ENCODE data around the gene PCED1B. TPM values are rescaled to one million over a fixed set of nuclear protein-coding genes. Genes with fewer than 3 reads are reported as not detected.
"Not testable (repeated sequence)": the region's sequence is repeated elsewhere in the genome, so short reads cannot be mapped to it uniquely, and the experiment has no call there.

Gene PCED1B
- total RNA-seq, 1 donor from 2014 or later, result 4.8 TPM

GRCh38 chr12:47213396-47213795 is 134.0 kb downstream of the PCED1B start:
- DNase-seq (ENCODE audit: low read depth), result no peak
- no peak overlapping the region for H3K4me3 ChIP-seq (ENCODE audit: low read depth, low read length)
- no peaks in the 10 kb centered on the region for H3K27me3 ChIP-seq (ENCODE audit: control insufficient read depth, insufficient read depth, low read length)
- H3K36me3 ChIP-seq (ENCODE audit: control insufficient read depth, insufficient read depth, low read length), result no peaks in the 10 kb centered on the region
- no peak for TF ChIP-seq CTCF (IDR thresholded peaks at IDR 0.05; ENCODE audit: insufficient read depth, low read length, poor library complexity, severe bottlenecking)

DNA sequence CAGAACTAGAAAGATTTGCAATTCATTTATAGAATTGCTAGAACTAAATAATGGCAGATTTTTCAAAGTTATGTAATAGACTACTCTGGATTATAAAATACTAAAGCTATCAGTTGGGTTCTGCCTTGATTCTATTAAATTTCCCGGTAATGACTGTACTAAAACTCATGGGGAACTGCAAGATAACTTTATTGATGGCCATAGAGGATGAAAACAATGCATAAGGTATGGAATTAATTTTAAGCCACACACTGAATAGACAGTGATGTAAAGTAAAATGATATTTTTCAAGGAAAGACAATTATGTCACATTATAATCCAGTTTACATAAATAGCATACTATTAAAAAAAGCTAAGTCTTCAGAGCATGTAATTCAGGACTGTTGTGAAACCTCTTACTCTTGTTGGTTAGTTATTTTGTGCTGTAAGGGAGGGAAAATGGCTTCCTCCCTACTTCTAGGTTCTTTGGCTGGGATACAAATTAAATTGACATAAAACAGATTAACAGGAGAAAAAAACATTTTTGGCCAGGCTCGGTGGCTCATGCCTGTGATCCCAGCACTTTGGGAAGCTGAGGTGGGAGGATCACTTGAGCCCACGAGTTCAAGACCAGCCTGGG is 134.7 kb downstream of the PCED1B start:
- H3K36me3 ChIP-seq (ENCODE audit: control insufficient read depth, insufficient read depth, low read length), result no peaks in the 10 kb centered on the region
- DNase-seq (ENCODE audit: low read depth), result no peak
- no peaks in the 10 kb centered on the region for H3K27me3 ChIP-seq (ENCODE audit: control insufficient read depth, insufficient read depth, low read length)
- no peak for TF ChIP-seq CTCF (IDR thresholded peaks at IDR 0.05; ENCODE audit: insufficient read depth, low read length, poor library complexity, severe bottlenecking)
- H3K4me3 ChIP-seq (ENCODE audit: low read depth, low read length), result no peak overlapping the region

DNA sequence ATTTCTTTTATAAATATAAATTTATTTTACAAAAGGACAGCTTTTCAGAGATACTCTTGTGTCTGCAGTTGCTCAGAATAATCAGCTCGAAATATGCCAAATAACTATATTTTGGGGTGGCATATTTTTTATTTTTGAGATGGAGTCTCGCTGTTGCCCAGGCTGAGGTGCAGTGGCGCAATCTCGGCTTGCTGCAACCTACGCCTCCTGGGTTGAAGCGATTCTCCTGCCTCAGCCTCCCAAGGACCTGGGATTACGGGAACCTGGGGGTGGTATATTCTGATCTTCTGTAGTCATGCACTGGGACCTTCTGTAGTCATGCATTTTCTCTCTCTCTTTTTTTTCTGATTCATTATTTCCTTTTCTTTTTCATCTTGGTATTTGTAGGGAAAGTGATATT is 135.3 kb downstream of the PCED1B start:
- H3K27me3 ChIP-seq (ENCODE audit: control insufficient read depth, insufficient read depth, low read length), result no peaks in the 10 kb centered on the region
- TF ChIP-seq CTCF (IDR thresholded peaks at IDR 0.05; ENCODE audit: insufficient read depth, low read length, poor library complexity, severe bottlenecking), result no peak
- no peaks in the 10 kb centered on the region for H3K36me3 ChIP-seq (ENCODE audit: control insufficient read depth, insufficient read depth, low read length)
- DNase-seq (ENCODE audit: low read depth), result no peak
- no peak overlapping the region for H3K4me3 ChIP-seq (ENCODE audit: low read depth, low read length)

DNA sequence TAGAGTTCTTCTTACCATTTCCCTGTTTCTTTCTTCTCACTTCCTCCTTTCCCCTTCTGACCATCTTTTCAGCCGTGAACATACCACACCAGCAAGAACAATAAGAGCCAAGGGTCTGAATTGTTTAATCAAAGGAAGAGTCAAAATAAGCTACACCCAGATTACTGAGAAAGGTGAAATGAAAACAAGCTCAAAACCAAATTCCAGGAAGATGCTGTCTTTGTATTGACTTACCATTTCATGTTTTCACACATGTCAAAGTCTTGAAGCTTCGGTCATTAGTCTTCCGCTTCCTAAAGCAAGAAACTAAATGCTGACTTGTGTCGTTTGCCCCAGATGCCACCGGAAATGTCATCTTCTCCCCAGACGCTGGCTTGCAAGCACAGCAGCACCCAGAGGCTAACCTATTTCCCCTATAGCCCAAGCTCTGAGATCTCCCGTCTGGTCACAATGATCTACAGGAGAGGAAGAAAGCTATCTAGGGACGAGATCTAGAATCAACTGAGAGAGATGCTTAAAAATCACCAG is 136.8 kb downstream of the PCED1B start:
- TF ChIP-seq CTCF (IDR thresholded peaks at IDR 0.05; ENCODE audit: insufficient read depth, low read length, poor library complexity, severe bottlenecking), result no peak
- no peak for DNase-seq (ENCODE audit: low read depth)
- H3K36me3 ChIP-seq (ENCODE audit: control insufficient read depth, insufficient read depth, low read length), result no peaks in the 10 kb centered on the region

DNA sequence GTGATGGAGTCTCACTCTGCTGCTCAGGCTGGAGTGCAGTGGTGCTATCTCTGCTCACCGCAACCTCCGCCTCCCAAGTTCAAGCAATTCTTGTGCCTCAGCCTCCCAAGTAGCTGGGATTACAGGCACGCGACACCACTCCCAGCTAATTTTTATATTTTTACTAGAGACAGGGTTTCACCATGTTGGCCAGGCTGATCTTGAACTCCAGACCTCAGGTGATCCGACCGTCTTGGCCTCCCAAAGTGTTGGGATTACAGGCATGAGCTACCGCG is 138.1 kb downstream of the PCED1B start:
- not testable (repeated sequence) for DNase-seq (ENCODE audit: low read depth); H3K36me3 ChIP-seq (ENCODE audit: control insufficient read depth, insufficient read depth, low read length); H3K4me3 ChIP-seq (ENCODE audit: low read depth, low read length); H3K27me3 ChIP-seq (ENCODE audit: control insufficient read depth, insufficient read depth, low read length)

More for the DNA sequence above, 136.8 kb downstream of the PCED1B start:
- no peaks in the 10 kb centered on the region for H3K27me3 ChIP-seq (ENCODE audit: control insufficient read depth, insufficient read depth, low read length)
- no peak overlapping the region for H3K4me3 ChIP-seq (ENCODE audit: low read depth, low read length)

- DNase-seq (ENCODE audit: low read depth), result no peak
- H3K36me3 ChIP-seq (ENCODE audit: control insufficient read depth, insufficient read depth, low read length), result no peaks in the 10 kb centered on the region
- no peak overlapping the region for H3K4me3 ChIP-seq (ENCODE audit: low read depth, low read length)
- TF ChIP-seq CTCF (IDR thresholded peaks at IDR 0.05; ENCODE audit: insufficient read depth, low read length, poor library complexity, severe bottlenecking), result no peak
- no peaks in the 10 kb centered on the region for H3K27me3 ChIP-seq (ENCODE audit: control insufficient read depth, insufficient read depth, low read length)
These were observed 138.8 kb downstream of the PCED1B start for GRCh38 chr12:47218191-47218654.

All from kidney epithelial cell (primary cell).